Nephron (organoid): Measurements from ENCODE around the gene MGAT4A.
A peak's percentile ranks its signal among the peaks of the same experiment; 100 is the strongest.

ENCODE experiments used
- H3K27ac Mint-ChIP-seq, 3 experiments: 2 replicates each; pipeline ENCODE4 v1.8.0; 2020; ENCODE audit warnings: mixed read lengths in 3 of 3, mild to moderate bottlenecking in 2 of 3, moderate library complexity in 1 of 3
- H3K27me3 Mint-ChIP-seq: 2 replicates; pipeline ENCODE4 v1.8.0; 2021; ENCODE audit warnings: low read depth, mild to moderate bottlenecking, moderate library complexity, mixed read lengths
- H3K36me3 Mint-ChIP-seq: 2 replicates; pipeline ENCODE4 v1.8.0; 2020; ENCODE audit warnings: low read depth, mixed read lengths
- H3K4me1 Mint-ChIP-seq: 2 replicates; pipeline ENCODE4 v1.8.0; 2020; ENCODE audit warnings: mixed read lengths
- H3K4me3 Mint-ChIP-seq, 3 experiments: 2 replicates each; pipeline ENCODE4 v1.8.0; 2020; ENCODE audit warnings: mild to moderate bottlenecking in 3 of 3, mixed read lengths in 3 of 3, moderate library complexity in 2 of 3
- H3K9me3 Mint-ChIP-seq: 2 replicates; pipeline ENCODE4 v1.8.0; 2020; ENCODE audit warnings: mixed read lengths
- TF ChIP-seq, protein P1 (sequence below), 3 experiments: fragments of 200-600 bp; sonication (generic); IDR thresholded peaks; one replicate each; pipeline ENCODE4 v1.5.0; 2021; ENCODE audit warnings: antibody characterized with exemption in 3 of 3; ENCODE audit not compliant: unreplicated experiment in 3 of 3

MGAT4A gene

DNA sequence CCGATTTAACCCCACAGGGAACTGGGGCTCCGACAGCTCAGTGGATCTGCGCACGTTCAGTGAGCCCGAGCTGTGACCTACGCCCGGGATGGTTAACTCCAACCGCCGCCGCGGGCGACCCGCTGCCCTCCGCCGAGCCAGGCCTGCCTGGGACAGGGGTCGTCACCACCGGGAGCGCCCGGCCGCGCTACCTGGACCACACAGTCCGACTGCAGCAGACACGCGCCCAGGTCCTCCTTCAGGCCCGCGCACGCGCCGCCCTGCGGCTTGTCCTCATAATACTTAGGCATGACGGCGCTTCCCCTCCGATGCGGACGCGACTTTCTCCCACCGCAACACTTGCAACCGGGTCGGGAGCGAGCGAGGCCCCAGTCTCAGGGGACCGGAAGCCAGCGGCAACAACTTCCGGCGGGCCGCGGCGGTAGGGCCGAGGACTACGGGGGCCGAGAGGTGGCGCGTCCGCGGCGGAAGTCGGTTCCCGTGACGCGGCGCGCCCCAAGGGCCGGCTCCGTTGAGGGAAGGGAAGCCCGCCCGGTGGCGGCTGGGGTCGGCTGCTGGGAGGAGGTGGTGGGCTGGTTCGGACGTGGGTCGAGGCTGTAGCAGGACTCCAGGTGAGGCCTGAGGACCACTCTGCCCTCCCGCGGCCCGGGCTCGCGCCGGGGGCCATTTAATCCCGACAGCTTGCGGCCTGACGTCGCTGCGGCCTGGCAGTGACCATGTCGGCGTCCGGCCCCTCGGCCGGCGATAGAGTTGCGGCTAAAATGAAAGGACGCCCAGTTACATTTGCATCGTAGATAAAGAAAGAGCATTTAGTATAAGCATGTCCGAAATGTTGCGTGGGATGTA, 122.6 kb downstream of the MGAT4A start, which contains the start of the genes COA5 and UNC50:
TSS of gene COA5 (minus strand) at position 397 of the 846 bp plus-strand sequence. CDS start at position 290, 107 bp downstream.
TSS of gene UNC50 (plus strand) at position 474 of the 846 bp plus-strand sequence. CDS start 1,171 bp downstream, outside the sequence.
- Mint-ChIP-seq H3K36me3 (peaks cover 25% of the 10 kb centered on the region), H3K9me3 (no peaks in the 10 kb centered on the region), H3K4me3 (peak within 1 kb of the TSS; percentile 85 to 95 (median 89)), H3K27me3 (no peaks in the 10 kb centered on the region), H3K27ac (peak within 1 kb of the TSS; percentile 90 to 94 (median 93)), H3K4me1 (peaks cover 55% of the 10 kb centered on the region)
- TF ChIP-seq, protein P1, sequence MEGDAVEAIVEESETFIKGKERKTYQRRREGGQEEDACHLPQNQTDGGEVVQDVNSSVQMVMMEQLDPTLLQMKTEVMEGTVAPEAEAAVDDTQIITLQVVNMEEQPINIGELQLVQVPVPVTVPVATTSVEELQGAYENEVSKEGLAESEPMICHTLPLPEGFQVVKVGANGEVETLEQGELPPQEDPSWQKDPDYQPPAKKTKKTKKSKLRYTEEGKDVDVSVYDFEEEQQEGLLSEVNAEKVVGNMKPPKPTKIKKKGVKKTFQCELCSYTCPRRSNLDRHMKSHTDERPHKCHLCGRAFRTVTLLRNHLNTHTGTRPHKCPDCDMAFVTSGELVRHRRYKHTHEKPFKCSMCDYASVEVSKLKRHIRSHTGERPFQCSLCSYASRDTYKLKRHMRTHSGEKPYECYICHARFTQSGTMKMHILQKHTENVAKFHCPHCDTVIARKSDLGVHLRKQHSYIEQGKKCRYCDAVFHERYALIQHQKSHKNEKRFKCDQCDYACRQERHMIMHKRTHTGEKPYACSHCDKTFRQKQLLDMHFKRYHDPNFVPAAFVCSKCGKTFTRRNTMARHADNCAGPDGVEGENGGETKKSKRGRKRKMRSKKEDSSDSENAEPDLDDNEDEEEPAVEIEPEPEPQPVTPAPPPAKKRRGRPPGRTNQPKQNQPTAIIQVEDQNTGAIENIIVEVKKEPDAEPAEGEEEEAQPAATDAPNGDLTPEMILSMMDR (IDR thresholded peaks at IDR 0.05; ENCODE audit: unreplicated experiment in 3 of 3), result no peak

DNA sequence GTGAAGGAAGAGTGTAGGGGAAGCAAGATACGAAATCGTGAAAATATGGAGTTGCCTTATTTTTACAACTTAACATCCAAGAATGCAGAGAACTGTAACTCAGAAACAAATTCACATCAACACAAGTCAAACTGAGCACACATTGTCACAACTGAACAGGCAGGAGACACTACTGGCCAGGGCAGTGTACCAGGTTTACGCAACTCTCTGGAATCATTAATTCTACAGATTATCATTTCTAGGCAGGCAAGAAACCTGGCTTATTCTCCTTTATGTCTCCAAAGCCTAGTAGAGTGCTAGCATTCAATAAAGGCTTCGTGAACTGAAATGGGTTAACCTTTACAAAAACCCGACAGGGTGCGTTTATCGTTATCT, 123.2 kb downstream of the MGAT4A start:
- H3K4me1 Mint-ChIP-seq, result peaks cover 55% of the 10 kb centered on the region
- H3K9me3 Mint-ChIP-seq, result no peaks in the 10 kb centered on the region
- H3K36me3 Mint-ChIP-seq, result peaks cover 21% of the 10 kb centered on the region
- TF ChIP-seq, protein P1 (IDR thresholded peaks at IDR 0.05; ENCODE audit: unreplicated experiment in 3 of 3), result no peak
- peak overlapping the region; percentile 85 to 95 (median 89) for H3K4me3 Mint-ChIP-seq
- no peaks in the 10 kb centered on the region for H3K27me3 Mint-ChIP-seq
- peak overlapping the region; percentile 90 to 94 (median 93) for H3K27ac Mint-ChIP-seq

DNA sequence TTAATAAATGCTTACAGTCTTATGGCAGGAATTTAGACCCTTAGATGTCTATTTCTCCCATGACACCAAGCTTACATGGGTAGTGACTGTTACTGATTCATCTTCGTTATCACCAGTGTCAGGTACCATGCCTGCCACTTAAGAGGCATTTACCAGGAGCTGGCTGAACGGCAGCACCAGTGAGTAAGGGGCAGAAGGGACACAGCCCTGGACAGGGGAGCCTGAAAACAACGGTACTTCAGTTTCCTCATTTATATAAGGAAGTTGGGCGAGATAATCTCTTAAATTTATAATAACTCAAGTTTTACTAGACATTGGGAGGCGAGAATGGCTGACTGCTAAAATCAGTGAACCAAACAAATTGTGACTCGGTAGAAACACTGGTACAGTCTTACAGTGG, 123.8 kb downstream of the MGAT4A start:
- H3K4me1 Mint-ChIP-seq, result peaks cover 55% of the 10 kb centered on the region
- H3K36me3 Mint-ChIP-seq, result peaks cover 24% of the 10 kb centered on the region
- peak overlapping the region; percentile 85 to 95 (median 89) for H3K4me3 Mint-ChIP-seq
- H3K9me3 Mint-ChIP-seq, result no peaks in the 10 kb centered on the region
- TF ChIP-seq, protein P1 (IDR thresholded peaks at IDR 0.05; ENCODE audit: unreplicated experiment in 3 of 3), result no peak
- peak overlapping the region; percentile 69 to 94 (median 90) for H3K27ac Mint-ChIP-seq
- H3K27me3 Mint-ChIP-seq, result no peaks in the 10 kb centered on the region

DNA sequence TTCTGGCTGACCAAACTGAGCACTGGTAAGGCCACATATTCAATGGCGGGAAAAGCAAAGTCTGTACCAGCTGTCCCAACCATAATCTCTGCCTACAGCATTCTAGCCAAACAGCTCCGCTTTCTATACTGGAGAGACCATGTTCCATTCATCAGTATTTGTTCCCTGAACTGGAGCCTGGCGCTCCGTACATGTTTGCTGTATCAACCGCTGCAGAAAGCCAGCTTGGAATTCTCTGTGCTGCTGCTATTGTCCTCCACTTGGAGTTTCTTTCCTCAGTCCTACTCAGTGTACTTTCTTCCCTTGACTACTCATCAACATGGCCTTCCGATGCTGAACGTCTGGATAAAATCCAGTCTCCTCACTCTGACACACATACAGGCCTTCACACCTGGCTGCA, 124.5 kb downstream of the MGAT4A start:
- TF ChIP-seq, protein P1 (IDR thresholded peaks at IDR 0.05; ENCODE audit: unreplicated experiment in 3 of 3), result no peak
- Mint-ChIP-seq H3K27ac (peak overlapping the region in 1 of 3 experiments; percentile 35), H3K4me1 (peaks cover 54% of the 10 kb centered on the region), H3K4me3 (peak overlapping the region; percentile 85 to 95 (median 89)), H3K9me3 (no peaks in the 10 kb centered on the region), H3K27me3 (no peaks in the 10 kb centered on the region), H3K36me3 (peaks cover 29% of the 10 kb centered on the region)

DNA sequence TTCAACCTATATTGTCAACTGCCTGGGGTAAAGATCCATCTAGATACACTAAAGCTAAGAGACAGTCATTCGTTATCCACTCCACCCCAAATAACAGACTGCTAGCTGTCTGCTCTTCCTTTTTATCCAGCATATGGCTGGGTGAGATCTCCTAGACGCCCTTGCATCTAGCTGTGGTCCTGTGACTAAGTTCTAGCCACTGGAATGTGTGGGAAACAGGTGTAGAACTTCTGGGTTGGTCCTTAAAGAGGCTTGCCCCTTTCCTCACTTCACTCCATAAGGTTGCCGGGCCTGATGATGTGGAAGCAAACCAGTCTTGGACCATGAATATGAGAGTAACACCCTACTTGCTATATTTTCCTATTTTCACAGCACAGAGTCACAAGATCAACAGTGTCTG, 125.9 kb downstream of the MGAT4A start:
- H3K27me3 Mint-ChIP-seq, result no peaks in the 10 kb centered on the region
- peak overlapping the region; percentile 1 to 95 (median 54) for H3K4me3 Mint-ChIP-seq
- H3K36me3 Mint-ChIP-seq, result peaks cover 28% of the 10 kb centered on the region
- H3K4me1 Mint-ChIP-seq, result peaks cover 40% of the 10 kb centered on the region
- H3K9me3 Mint-ChIP-seq, result no peaks in the 10 kb centered on the region
- TF ChIP-seq, protein P1 (IDR thresholded peaks at IDR 0.05; ENCODE audit: unreplicated experiment in 3 of 3), result no peak
- peak overlapping the region in 1 of 3 experiments; percentile 35 for H3K27ac Mint-ChIP-seq
